Measurements from ENCODE around the gene MASP1.

Gene MASP1

GRCh38 chr3:187288131-187288854, 3.2 kb downstream of the MASP1 start:
- H3K4me3 ChIP-seq (ENCODE audit: severe bottlenecking) = no peak overlapping the region
- no peaks in the 10 kb centered on the region for H3K9me3 ChIP-seq (ENCODE audit: severe bottlenecking)
- H3K27ac ChIP-seq (ENCODE audit: poor library complexity, severe bottlenecking) = no peak overlapping the region
- H3K4me1 ChIP-seq (ENCODE audit: insufficient read depth, poor library complexity, severe bottlenecking) = peaks cover 3% of the 10 kb centered on the region
- no peak for TF ChIP-seq CTCF (IDR thresholded peaks at IDR 0.05; ENCODE audit: poor library complexity, severe bottlenecking)
- no peaks in the 10 kb centered on the region for H3K27me3 ChIP-seq (ENCODE audit: insufficient read depth, poor library complexity, severe bottlenecking)
- no peak for DNase-seq (ENCODE audit: low spot score)
- ATAC-seq (ENCODE audit: low read depth) = no peak
- no peaks in the 10 kb centered on the region for H3K36me3 ChIP-seq (ENCODE audit: low read depth)

GRCh38 chr3:187287256-187287655, 4.3 kb downstream of the MASP1 start:
- ATAC-seq (ENCODE audit: low read depth) (no peak), DNase-seq (ENCODE audit: low spot score) (no peak)
- no peak for TF ChIP-seq CTCF (IDR thresholded peaks at IDR 0.05; ENCODE audit: poor library complexity, severe bottlenecking)
- no peaks in the 10 kb centered on the region for H3K9me3 ChIP-seq (ENCODE audit: severe bottlenecking)
- no peak overlapping the region for H3K4me3 ChIP-seq (ENCODE audit: severe bottlenecking)
- H3K27ac ChIP-seq (ENCODE audit: poor library complexity, severe bottlenecking) = no peak overlapping the region
- H3K27me3 ChIP-seq (ENCODE audit: insufficient read depth, poor library complexity, severe bottlenecking) = no peaks in the 10 kb centered on the region
- H3K4me1 ChIP-seq (ENCODE audit: insufficient read depth, poor library complexity, severe bottlenecking) = peaks cover 3% of the 10 kb centered on the region
- H3K36me3 ChIP-seq (ENCODE audit: low read depth) = no peaks in the 10 kb centered on the region

DNA sequence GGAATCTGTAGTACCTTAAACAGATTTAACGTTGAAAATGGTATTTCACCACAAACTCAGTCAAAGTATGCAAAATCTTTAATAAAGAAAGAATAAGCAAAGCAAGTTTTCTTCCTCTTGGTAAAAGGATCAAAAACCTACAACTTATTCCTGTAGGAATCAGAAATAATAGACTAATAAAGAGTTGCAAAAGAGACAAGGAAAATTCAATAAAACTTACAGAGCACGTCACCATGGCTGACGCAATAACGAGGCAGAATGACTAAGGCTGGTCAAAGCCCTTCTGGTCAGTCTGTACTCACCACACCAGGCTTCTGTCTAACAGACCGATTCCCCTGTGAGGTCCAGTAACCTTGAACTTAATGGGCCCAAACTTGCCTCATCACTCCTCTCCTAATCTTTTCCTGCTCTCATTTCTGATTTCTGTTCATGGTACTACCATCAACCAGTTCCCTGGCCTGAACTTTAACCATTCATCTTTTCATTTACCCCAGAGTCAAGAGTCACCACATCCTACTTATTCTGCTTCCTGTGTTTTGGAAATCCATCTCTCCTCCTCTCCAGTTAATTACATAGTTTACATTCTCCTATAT, 5.0 kb downstream of the MASP1 start:
- H3K36me3 ChIP-seq (ENCODE audit: low read depth) = no peaks in the 10 kb centered on the region
- H3K27me3 ChIP-seq (ENCODE audit: insufficient read depth, poor library complexity, severe bottlenecking) = no peaks in the 10 kb centered on the region
- peaks cover 3% of the 10 kb centered on the region for H3K4me1 ChIP-seq (ENCODE audit: insufficient read depth, poor library complexity, severe bottlenecking)
- no peaks in the 10 kb centered on the region for H3K9me3 ChIP-seq (ENCODE audit: severe bottlenecking)
- no peak for TF ChIP-seq CTCF (IDR thresholded peaks at IDR 0.05; ENCODE audit: poor library complexity, severe bottlenecking)
- ATAC-seq (ENCODE audit: low read depth) (0 out of 3 replicates have a peak, but pooled peaks have one; percentile 36), DNase-seq (ENCODE audit: low spot score) (no peak)
- no peak overlapping the region for H3K4me3 ChIP-seq (ENCODE audit: severe bottlenecking)
- no peak overlapping the region for H3K27ac ChIP-seq (ENCODE audit: poor library complexity, severe bottlenecking)

DNA sequence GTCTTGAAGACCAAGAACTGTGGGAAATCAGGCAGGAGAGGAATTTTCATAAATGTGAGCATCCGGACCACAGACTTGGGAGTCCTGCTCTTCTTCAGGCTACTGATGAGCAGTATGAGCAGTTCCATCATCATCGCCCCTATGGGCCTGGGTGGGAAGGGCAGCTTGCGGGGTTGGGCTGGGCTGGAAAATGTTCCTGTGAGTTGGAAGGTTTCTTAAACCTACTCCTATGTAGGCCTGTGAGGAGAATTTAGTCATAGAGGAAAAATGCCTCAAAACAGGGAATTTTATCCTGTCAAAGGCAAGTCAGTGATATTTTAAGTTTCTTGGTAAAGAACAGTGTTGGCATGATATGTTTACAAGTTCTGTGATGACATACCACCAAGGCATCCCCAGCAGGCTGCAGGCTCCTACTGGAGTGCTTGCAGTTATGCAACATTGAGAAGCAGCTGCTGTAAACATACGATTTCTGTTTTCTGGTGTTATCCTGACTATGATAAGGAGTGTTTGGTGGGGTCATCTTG, 10.3 kb downstream of the MASP1 start:
- Histone ChIP-seq H3K4me3 (ENCODE audit: severe bottlenecking) (no peak overlapping the region), H3K9me3 (ENCODE audit: severe bottlenecking) (no peaks in the 10 kb centered on the region), H3K27me3 (ENCODE audit: insufficient read depth, poor library complexity, severe bottlenecking) (no peaks in the 10 kb centered on the region), H3K36me3 (ENCODE audit: low read depth) (no peaks in the 10 kb centered on the region), H3K4me1 (ENCODE audit: insufficient read depth, poor library complexity, severe bottlenecking) (peaks cover 1% of the 10 kb centered on the region), H3K27ac (ENCODE audit: poor library complexity, severe bottlenecking) (no peak overlapping the region)
- ATAC-seq (ENCODE audit: low read depth) (no peak), DNase-seq (ENCODE audit: low spot score) (no peak)
- no peak for TF ChIP-seq CTCF (IDR thresholded peaks at IDR 0.05; ENCODE audit: poor library complexity, severe bottlenecking)

DNA sequence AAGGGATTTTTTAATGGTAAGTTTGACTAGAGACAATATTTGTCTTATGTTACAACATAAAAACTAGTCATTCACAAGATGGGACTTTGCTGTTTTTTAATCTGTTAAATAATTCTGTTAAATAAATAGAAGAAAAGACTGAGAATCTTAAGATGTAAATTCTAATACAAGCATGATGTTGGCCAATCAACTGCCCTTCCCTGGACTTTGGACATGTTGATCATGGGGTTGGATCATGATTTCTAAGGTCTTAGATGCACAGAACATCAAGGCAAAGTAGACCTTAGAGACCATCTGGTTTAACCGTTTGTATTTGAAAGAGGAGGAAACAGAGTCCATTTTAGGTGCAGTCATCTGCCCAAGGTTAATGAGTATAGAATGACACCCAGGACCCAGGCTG, 10.9 kb downstream of the MASP1 start:
- Histone ChIP-seq H3K27me3 (ENCODE audit: insufficient read depth, poor library complexity, severe bottlenecking) (no peaks in the 10 kb centered on the region), H3K4me3 (ENCODE audit: severe bottlenecking) (no peak overlapping the region), H3K36me3 (ENCODE audit: low read depth) (no peaks in the 10 kb centered on the region), H3K4me1 (ENCODE audit: insufficient read depth, poor library complexity, severe bottlenecking) (no peaks in the 10 kb centered on the region), H3K27ac (ENCODE audit: poor library complexity, severe bottlenecking) (no peak overlapping the region), H3K9me3 (ENCODE audit: severe bottlenecking) (no peaks in the 10 kb centered on the region)
- no peak for TF ChIP-seq CTCF (IDR thresholded peaks at IDR 0.05; ENCODE audit: poor library complexity, severe bottlenecking)
- no peak for ATAC-seq (ENCODE audit: low read depth)
- DNase-seq (ENCODE audit: low spot score) = no peak

All from RWPE2 (cell line).